DMS53 treated with DMSO at 0.1 percent for 48 hours (cell line): ENCODE results near the gene CTTN.

Source experiments
- DNase-seq: peaks from one replicate; lab custom pipeline; 2025; ENCODE audit not compliant: unreplicated experiment; lab: John Stamatoyannopoulos, UW

CTTN gene

DNA sequence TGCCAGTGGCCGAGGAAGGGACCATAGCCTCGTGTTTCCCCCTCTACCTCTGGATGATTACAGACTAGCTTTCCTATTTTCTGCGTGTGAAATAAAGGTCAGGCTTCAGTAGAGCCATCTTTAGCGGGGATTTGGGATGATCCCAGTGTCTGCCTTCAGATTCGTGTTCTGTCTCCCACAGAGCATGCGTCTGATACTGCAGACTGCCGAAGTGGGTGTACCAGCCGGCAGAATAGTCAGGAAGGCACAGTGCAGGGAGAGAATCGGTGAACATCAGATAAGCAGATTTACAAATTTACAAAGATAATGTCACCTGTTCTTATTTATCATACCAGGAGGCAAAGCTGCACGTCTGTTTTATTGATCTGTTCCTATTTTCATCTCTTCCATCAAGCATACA is 11.1 kb downstream of the CTTN start:
- no peak for DNase-seq

DNA sequence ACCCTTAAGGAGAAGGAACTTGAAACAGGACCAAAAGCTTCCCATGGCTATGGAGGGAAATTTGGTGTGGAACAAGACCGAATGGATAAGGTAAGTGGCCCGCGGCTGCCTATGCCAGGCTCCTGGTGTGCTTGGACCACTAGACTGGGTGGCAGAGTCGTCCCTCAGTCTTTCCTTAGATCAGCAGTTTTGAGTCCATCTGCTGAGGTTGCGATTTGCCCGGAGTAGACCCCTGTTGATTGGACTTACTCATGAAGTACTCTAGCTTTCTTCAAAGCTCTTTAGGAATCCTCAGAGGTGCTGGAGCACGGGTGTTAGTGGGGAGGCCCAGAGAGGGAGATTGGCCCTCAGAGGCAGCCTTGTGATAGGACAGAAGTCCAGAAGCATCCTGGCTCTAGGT is 11.5 kb downstream of the CTTN start:
- no peak for DNase-seq

DNA sequence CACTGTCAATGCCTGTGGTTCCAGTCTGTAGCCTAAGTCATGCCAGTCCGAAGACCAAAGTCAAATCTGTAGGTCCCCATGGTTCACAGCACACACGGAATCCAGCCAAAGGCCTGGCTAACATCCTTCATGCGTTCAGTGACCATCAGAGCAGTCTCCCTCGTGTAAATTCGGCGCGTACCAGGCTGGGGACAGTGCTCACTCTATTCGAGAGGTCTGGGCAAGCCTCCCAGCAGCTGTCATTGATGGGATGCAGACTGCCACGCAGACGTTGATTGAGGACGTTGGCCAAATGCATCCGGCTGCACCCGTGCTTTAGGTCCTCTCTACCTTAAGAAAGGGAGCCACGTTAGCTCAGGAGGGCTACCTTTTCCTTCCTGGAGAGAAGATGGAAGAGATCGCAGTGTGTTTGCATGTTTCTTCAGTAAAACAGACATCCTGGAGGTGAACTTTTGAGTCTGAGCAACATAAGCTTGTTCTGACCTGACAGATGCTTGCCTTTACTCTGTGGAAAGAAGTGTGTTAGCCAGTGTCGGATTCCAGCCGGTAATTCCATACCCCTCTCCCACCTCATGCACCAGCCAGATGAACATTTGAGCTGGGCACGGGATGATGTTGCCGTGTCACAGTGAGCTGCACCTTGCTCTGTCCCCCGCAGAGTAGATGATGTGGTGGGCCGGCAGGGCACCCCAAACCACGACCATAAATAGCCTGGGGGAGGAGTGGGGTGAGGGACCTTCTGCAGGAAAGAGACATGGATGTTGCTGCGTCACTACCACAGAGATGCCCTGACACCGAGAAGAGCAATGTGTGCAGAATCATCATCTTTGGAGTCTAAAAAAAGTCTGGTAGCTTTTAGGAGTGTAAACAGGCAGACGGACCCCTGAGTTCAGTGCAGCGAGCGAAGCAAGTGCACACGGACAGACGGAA is 12.2 kb downstream of the CTTN start:
- DNase-seq = no peak

DNA sequence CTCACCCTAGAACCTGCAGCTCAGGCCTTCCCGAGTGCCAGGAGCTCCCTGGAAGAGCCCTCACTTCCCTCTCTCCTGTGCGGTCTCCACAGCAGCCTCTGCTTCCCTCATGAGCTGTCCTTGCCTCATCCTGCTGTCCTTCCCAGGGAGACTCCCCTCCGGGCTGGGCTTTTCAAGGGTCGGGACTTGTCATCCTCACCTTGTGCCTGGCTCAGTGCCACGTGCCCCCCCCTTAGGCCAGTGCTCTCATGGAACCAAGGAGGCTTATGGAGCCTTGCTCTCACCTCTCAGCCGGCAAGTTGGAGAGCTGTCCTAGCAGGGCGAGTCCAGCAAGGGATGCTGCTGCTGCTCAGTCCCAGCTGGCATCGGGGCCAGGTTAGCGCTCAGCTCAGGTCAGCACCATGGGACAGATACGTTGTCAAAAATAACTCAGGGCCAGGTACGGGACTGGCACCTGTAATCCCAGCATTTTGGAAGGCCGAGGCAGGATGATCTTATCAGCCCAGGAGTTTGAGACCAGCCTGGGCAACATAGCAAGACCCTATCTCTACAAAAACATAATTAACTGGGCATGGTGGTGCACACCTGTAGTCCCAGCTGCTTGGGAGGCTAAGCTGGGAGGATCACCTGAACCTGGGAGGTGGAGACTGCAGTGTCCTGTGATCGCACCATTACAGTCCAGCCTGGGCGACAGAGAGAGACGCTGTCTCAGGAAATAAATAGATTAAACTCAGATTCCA is 13.6 kb downstream of the CTTN start:
- DNase-seq = no peak

DNA sequence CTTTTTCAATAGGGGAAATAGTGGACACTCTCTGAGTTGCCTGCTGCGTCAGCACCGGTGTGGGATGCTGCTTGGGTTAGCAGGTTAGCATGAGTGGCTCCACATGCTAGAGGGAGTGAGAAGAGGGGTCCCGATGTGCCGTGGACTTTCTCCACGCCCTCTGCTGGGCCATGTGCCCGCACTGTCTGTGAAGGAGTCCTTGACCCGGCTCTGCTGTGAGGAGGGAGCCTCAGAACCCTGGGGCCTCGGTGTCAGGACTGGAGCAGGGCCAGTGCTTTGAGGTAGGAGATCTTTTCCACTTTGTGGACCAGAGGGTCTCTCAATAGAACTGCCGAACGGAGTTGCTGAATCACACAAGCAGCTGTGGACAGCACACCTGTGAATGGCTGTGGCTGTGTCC is 14.8 kb downstream of the CTTN start:
- DNase-seq = no peak

DNA sequence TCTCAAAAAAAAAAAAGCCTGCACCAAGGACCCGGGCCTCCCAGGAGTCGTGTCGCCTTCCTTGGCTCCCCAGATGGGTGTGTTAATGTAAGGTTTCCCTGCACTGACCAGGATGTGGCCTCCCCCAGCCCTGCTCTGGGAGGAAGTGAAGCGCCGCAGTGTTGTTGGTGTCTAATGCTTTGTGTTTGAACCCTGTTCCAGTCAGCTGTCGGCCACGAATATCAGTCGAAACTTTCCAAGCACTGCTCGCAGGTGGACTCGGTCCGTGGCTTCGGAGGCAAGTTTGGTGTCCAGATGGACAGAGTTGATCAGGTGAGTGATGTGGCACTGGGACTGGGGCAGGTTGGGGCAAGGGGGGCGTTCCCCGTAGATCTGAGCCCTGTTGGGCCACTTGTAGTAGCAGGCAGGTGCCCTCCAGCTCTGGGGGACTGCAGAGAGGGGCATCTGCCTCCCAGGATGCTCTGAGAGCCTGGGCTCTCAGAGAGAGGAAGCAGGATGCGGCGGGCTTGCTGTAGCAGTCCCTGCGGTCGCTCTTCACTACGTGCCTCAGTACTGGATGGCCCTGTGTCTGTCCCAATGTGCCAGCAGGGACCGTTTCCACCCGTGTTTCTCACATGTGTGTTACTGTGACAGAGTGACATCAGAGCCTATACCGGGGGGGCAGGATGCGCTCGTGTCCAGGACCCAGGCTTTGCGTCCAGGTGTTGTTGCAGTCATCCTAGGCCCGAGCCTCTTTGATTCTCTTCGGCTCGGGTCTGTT is 16.2 kb downstream of the CTTN start:
- DNase-seq = no peak

DNA sequence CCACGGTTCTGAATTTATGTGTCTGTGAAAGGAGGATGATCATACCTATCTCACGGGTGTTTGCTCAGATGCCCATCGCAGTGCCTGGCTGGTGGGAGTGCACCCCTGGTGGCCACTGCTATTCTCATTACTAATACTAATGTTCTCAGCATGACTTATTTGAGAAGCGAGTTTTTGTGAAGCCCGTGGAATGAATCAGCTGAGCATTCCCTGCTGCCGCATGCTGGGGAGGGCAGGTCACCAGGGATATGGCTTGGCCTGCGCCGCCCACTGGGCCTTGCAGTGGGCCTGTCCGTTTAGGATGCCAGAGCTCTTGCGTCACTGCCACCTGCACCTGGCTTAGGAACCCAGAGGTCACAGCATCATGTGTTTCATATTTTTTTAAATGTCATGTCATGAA is 16.9 kb downstream of the CTTN start:
- DNase-seq = no peak

DNA sequence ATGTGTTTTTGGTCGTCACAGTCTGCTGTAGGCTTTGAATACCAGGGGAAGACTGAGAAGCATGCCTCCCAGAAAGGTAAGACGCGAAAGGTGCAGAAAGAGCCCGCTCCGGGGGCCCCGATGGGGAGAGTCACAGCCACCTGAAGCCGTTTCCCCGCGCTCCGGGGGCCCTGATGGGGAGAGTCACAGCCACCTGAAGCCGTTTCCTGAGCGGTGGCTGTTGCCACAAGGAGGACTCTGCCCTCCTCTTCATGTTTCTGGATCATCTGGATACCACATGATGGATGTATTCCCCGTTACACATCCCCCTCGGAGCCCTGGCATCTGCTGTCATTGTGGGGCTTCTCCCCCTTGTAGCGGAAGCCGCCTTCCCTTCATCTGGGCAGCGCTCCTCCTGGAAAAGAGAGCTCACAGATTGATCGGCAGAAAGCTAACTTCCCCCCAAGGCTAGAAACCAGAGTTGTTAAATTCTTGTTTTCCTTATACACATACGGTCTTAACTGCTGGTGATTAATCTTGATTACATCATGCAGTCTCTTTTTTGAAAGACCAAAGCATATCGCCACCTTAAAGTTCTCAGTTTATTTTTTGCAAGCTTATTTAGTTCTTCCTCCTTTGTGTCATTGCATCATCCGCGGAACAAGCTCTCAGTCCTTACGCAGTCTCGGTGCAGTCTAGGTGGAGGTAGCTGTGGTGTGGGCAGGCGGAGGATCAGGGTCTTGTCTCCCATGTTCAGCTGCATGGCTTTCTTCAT is 17.5 kb downstream of the CTTN start:
- no peak for DNase-seq

DNA sequence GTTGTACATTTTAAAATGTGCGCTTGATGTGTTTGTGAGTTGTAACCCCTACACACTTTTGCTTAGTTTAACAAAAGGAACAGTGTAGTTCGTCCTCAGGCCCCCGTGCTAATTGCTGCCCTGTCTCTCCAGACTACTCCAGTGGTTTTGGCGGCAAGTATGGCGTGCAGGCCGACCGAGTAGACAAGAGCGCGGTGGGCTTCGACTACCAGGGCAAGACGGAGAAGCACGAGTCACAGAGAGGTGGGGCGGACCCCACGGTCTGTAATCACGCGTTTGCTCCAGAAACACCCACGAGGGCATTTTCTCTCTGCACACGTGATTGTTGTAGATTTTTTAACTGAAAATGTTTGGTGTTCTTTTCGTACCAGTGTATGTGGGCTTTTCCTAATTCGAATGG is 18.6 kb downstream of the CTTN start:
- DNase-seq = no peak

DNA sequence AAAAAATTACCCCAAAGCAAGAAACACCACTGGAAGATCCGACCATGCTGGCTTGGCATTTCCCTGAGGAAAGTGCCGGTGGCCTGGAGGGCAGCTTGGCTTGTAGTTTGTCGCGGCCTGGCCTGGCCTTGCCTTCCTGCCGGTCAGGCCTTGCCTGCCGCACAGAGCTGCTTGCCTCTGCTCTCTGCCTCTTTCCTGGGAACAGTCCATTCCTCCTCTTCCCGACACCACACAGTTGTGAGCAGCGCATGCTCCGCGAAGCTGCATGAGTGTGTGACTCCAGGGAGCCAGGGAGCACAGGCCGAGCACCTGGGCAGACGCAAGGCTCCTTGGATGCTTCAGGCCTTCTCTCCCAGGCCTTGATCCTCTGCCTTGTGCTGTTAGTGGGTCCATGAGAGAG is 19.8 kb downstream of the CTTN start:
- DNase-seq = no peak

DNA sequence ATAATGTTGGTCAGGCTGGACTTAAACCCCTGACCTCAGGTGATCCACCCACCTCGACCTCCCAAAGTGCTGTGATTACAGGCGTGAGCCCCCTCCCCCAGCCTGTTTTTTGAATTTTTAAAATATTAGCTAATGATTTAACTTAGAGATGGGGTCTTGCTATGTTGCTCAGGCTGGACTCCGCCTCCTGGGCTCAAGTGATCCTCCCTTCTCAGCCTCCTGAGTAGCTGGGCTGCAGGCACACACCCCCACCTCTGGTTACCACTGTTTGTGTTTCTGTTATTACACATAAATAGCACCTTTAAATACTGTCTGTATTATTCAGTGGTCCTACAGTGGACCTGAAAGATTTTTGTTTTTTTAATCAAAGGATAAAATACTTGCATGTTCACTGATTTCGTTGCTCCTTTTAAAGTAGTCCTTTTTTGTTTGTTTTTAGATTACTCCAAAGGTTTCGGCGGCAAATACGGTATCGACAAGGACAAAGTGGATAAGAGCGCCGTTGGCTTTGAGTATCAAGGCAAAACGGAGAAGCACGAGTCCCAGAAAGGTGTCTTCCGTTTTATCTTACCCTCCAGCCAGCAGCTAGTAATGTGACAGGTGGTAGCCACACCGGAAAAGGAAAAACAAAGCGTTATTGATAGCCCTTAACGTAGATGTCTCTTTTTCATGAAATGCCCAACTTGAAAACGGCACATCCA is 21.1 kb downstream of the CTTN start:
- DNase-seq = no peak

DNA sequence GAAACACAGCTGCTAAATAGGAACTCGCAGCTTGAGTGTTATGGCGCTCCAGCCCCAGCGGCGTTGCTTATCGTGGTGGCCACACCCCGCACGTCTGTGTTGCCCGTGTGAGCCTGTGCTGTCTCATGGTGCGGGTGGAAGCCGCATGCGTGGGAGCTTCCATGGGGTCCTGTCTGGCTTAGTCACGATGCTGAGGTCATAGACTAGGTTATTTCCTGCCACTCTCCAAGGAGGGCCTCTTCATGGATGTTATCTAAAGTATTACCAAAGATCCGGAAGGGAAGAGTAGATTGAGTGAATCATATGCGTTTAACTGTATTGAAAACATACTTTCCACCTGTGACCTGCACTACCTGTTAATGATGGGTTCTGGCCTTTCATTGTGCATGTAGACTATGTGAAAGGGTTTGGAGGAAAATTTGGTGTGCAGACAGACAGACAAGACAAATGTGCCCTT is 21.7 kb downstream of the CTTN start:
- no peak for DNase-seq

DNA sequence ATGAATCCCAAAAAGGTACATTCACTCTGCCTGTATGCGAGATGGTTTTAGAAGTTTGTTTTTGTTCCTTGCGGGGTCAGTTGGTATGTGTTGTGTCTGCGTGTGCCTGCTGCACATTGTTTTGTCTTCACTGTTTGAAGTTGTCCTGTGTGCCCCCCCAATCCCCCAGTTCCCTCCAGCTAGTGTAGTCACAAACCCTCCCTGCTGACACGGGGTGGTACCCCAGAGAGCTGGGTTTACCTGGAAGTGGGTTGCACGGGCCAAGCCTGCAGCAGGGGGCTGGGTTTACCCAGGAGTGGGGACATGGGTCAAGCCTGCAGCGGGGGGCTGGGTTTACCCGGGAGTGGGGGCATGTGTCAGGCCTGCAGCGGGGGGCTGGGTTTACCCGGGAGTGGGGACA is 22.2 kb downstream of the CTTN start:
- DNase-seq = no peak

DNA sequence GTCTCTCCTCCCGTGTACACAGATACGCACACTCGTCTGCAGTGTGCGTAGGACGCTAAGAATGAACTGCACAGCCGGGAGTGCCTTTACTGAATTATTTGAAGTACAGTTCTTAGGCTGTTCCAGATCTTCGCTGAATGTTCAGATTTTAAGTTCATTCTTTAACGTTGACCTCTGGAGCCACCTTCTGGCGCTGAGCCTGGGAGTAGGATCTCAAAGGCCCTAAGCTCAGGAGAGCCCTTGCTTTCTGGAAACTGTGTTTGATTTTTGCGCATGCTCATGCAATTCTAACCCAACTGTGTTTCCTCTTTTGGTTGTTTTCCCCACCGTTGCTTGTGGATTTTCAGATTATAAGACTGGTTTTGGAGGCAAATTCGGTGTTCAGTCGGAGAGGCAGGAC is 22.8 kb downstream of the CTTN start:
- DNase-seq = no peak

DNA sequence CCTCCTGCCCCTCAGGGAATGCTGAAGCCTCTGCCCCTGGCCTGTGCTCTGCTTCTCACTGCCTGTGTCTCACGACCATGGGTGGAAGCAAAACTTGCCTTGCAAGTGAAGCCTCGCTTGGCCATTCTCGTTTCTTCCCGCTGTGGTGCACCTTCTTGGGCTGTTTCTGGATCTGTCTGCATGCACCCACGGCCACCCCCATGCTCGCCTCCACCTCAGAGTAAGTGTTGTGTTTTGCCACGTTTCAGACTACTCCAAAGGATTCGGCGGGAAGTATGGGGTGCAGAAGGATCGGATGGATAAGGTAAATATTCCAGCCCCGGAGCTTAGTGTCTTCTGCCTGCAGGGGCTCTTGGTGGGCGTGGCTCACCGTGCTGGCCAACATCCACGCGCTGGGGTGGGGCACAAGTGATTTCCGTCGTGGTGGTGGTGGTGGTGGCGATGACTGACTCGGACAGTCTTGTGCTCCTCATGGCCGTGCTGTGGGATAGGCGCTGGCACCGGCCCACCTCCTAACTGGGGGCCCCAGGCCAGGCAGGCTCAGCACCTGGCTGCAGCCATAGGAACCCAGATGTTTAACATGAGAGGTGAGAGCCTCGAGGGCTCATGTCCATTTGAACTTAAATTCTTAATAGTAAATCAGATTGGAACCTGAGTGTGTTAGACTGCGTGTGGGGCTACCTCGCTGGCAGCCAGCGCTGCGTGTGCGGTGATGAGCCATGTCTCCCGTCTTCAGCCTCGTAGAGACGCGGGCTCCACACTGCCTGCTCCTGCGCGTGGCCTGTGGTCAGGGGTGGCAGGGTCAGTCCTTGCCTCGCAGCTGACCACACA is 24.6 kb downstream of the CTTN start:
- DNase-seq = no peak

DNA sequence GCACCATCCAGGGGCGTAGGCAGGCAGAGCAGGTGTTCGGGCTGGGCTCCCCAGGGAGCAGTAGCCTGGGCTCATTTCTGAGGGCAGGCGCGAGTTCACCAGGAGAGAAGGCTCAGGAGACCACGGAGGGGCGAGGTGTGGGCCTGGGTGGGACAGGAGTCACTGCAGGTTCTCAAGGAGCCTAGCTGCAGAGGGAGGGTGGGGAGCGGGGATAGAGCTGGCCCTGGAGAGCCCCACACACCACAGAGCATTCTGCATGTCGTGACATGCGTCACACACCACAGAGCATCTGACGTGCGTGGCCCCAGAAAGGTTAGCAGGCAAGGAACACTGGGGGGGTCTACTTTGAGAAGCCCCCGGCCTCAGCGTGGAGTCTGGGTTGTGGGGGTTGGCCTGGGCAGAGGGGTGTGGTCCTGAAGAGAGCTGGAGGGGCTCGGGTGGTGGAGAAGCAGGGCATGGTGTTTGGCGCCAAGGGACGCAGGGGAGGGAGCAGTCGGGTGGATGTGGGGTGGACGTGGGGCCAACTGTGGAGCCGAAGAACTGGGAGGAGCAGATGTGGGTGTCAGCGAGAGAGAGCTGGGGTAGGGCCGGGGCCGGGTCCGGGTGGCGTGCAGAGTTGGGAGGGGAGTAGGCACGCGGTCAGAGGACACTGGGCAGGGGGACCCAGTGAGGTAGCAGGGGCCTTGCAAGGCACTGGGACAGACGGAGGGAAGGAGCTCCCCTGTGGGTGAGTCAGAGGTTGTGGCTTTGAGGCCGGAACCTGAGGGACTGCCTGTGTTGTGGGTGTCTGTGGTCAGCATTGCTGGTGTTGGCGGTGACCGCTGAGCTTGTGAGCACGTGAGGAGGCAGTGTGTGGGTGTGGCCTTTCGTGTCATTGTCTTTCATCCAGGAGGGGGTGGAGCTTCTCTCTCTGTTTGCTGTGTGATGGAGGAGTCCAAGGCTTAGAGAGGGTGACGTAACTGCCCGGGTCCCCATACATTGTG is 25.5 kb downstream of the CTTN start:
- DNase-seq = no peak

DNA sequence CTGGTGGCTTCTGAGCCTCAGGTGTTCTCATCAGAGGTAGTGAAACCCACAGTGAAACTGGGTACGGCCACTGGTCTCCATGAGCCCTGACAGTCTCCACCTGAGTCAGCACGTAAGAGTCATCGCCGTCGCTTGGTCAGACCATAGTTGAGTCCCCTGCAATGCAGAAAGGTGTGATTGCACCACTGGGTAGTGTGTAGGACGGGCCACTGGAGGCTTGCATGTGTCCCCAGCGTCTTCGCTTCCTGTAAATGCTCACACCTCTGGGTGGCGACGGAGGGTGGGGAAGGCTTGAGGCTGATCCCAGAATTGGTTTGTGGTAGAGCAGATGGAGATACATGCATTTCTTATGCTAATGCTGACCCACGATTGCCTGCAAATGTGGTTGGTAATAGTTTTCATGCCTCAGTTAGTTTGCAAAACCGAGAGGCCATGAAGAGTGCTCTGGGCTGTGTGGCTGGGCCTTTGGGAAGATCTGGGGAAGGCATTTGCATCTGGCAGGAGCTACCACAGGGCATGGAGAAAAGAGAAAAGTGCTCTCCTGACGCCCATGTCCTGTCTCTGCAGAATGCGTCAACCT is 26.5 kb downstream of the CTTN start:
- DNase-seq = no peak

DNA sequence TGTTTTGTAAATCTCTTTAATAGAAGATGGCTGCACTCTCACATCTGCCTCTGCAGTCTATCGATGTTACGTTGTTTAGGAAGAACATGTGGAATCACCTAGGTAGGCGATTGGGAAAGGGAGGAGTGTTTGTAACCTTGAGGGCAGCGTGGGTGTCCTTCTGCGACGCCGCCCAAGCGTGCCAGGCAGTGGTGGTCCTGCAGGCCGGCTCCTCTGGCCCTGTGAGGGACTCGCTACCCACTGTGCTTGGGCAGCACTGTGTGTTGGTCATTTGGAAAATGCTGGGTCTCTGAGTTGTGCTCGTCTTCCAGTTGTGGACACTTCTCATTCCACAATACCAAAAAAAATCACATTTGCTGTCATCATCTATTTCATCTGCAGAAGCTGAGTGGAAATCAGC is 29.1 kb downstream of the CTTN start:
- DNase-seq = no peak
